ENCODE measurements around the gene CD163L1.
"Not testable (repeated sequence)": the region's sequence is repeated elsewhere in the genome, so short reads cannot be mapped to it uniquely, and the experiment has no call there.

CD163L1 gene

DNA sequence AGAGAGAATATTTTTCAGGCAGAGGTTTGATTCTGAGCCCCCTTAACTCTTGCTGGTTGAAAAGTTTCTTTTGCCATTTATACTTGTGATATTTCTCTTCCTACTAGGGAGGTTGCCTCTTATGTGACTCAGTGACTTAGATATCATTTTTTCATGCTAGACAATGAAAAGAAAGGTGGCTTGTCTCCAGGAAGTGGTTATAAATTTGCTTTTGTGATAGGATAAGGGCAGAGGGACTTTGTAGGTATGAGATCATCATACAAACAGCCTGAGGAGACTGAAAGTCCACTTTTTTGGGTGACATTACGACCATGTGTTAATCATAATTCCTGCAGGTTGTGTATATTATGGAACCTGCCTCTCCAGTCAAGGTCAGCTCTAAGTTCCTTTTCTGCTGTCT, 104.3 kb downstream of the CD163L1 start:
- Histone ChIP-seq H3K27me3 (ENCODE audit: control insufficient read depth, insufficient read depth, low read length, poor library complexity, severe bottlenecking) (no peaks in the 10 kb centered on the region), H3K4me3 (ENCODE audit: insufficient read depth, low read depth, low read length) (no peak overlapping the region), H3K27ac (ENCODE audit: insufficient read depth, low read depth, low read length, poor library complexity, severe bottlenecking) (no peak overlapping the region), H3K36me3 (ENCODE audit: control insufficient read depth, insufficient read depth, low read length) (no peaks in the 10 kb centered on the region), H3K9me3 (ENCODE audit: control insufficient read depth, low read length) (no peaks in the 10 kb centered on the region), H3K4me1 (ENCODE audit: control insufficient read depth, insufficient read depth, low read length) (no peaks in the 10 kb centered on the region)
- WGBS, 2 experiments = 89 to 95% methylated on average over 1 of the region's 1 CpG

DNA sequence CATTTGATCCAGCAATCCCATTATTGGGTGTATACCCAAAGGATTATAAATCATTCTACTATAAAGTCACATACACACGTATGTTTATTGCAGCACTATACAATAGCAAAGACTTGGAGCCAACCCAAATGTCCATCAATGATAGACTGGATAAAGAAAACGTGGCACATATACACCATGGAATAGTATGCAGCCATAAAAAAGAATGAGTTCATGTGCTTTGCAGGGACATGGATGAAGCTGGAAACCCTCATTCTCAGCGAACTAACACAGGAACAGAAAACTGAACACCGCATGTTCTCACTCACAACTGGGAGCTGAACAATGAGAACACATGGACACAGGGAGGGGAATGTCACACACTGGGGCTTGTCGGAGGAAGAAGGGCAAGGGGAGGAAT, 106.2 kb downstream of the CD163L1 start:
- H3K27ac ChIP-seq (ENCODE audit: insufficient read depth, low read depth, low read length, poor library complexity, severe bottlenecking); H3K4me3 ChIP-seq (ENCODE audit: insufficient read depth, low read depth, low read length); H3K36me3 ChIP-seq (ENCODE audit: control insufficient read depth, insufficient read depth, low read length); H3K9me3 ChIP-seq (ENCODE audit: control insufficient read depth, low read length); H3K27me3 ChIP-seq (ENCODE audit: control insufficient read depth, insufficient read depth, low read length, poor library complexity, severe bottlenecking); H3K4me1 ChIP-seq (ENCODE audit: control insufficient read depth, insufficient read depth, low read length): not testable (repeated sequence)
- WGBS, 2 experiments = 92 to 96% methylated on average over 5 of the region's 5 CpGs

DNA sequence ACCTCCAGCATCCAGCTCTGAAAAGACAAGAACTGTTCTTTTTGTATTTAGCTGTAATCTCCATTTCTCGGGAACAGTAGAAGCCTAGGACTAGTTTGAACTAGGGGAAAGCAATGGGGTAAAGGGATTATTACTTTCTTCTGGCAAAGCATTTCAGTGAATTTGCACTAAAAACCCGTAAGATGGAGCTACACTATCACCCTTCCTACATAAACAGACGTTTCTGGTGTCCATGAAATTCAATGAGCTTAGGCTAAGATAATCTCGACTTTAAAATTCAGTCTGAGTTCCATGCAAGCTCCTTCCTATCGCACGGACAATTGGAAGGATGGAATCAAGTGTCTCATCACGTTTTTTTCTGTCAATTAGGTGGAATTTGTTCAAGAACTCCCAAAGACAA, 116.0 kb downstream of the CD163L1 start:
- WGBS, 2 experiments = 94 to 95% methylated on average over 7 of the region's 7 CpGs

DNA sequence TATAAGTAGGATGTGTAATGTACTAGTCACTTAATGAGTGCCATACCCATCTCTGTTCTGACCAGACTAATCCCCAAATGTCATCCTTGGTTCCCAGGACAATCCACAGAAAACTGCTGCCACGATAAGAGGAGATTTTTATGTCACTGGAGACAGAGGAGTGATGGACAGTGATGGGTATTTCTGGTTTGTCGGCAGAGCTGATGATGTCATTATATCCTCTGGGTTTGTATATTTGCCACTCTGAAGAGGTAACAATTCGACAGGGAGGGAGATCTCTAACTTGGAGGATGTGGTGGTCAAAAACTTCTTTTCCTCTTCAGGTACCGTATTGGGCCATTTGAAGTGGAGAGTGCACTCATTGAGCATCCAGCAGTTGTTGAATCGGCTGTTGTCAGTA, 119.8 kb downstream of the CD163L1 start:
- H3K36me3 ChIP-seq (ENCODE audit: control insufficient read depth, insufficient read depth, low read length) = no peaks in the 10 kb centered on the region

More for the DNA sequence above, 116.0 kb downstream of the CD163L1 start:
- H3K36me3 ChIP-seq (ENCODE audit: control insufficient read depth, insufficient read depth, low read length) = no peaks in the 10 kb centered on the region
- H3K9me3 ChIP-seq (ENCODE audit: control insufficient read depth, low read length) = no peaks in the 10 kb centered on the region
- H3K27me3 ChIP-seq (ENCODE audit: control insufficient read depth, insufficient read depth, low read length, poor library complexity, severe bottlenecking) = no peaks in the 10 kb centered on the region
- H3K4me3 ChIP-seq (ENCODE audit: insufficient read depth, low read depth, low read length) = no peak overlapping the region
- H3K27ac ChIP-seq (ENCODE audit: insufficient read depth, low read depth, low read length, poor library complexity, severe bottlenecking) = no peak overlapping the region
- H3K4me1 ChIP-seq (ENCODE audit: control insufficient read depth, insufficient read depth, low read length) = no peaks in the 10 kb centered on the region

DNA sequence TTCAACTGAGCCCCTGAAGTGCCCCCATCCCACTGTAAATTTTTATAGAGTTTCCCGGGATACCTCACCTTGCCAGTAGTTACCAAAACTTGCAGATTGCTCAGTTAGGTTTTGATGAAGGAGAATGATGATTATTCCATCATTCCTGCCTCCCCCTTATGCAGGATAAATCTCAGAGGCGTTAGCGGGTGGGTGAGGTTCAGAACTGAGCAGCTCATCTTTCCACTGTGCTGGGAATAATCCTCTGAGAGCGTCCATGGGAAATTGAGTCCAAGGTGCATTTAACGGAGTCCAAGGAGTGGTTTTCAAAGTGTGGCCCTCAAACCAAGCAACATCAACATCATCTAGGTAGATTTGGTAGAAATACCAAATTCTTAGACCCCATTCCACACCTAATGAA, 121.4 kb downstream of the CD163L1 start:
- WGBS, 2 experiments = 92 to 94% methylated on average over 5 of the region's 5 CpGs
- no peaks in the 10 kb centered on the region for H3K9me3 ChIP-seq (ENCODE audit: control insufficient read depth, low read length)
- H3K36me3 ChIP-seq (ENCODE audit: control insufficient read depth, insufficient read depth, low read length) = no peaks in the 10 kb centered on the region
- H3K27me3 ChIP-seq (ENCODE audit: control insufficient read depth, insufficient read depth, low read length, poor library complexity, severe bottlenecking) = no peaks in the 10 kb centered on the region
- H3K4me3 ChIP-seq (ENCODE audit: insufficient read depth, low read depth, low read length) = no peak overlapping the region
- no peaks in the 10 kb centered on the region for H3K4me1 ChIP-seq (ENCODE audit: control insufficient read depth, insufficient read depth, low read length)
- no peak overlapping the region for H3K27ac ChIP-seq (ENCODE audit: insufficient read depth, low read depth, low read length, poor library complexity, severe bottlenecking)

More for the DNA sequence above, 119.8 kb downstream of the CD163L1 start:
- Histone ChIP-seq H3K27ac (ENCODE audit: insufficient read depth, low read depth, low read length, poor library complexity, severe bottlenecking) (no peak overlapping the region), H3K9me3 (ENCODE audit: control insufficient read depth, low read length) (no peaks in the 10 kb centered on the region), H3K4me1 (ENCODE audit: control insufficient read depth, insufficient read depth, low read length) (no peaks in the 10 kb centered on the region), H3K27me3 (ENCODE audit: control insufficient read depth, insufficient read depth, low read length, poor library complexity, severe bottlenecking) (no peaks in the 10 kb centered on the region), H3K4me3 (ENCODE audit: insufficient read depth, low read depth, low read length) (no peak overlapping the region)
- 92 to 96% methylated on average over 5 of the region's 5 CpGs for WGBS, 2 experiments

DNA sequence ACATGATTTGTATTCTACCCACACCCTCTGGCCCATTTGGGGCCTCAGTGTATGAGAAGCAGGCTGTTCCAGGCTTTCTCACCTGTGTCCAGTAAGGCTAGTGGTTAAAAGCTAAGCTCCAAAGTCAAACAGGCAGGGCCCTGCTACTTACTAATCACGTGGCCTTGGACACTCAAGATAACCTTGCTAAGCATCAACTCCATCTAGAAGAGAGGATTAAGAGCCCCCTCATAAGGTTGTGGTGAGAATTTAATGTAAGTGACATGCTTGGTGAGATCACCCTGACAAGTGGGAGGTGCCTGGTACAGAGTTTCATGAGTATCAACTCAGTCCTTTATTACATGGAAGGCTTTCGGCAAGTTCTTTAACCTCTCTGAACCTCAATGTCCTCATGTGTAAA, 122.3 kb downstream of the CD163L1 start:
- no peak overlapping the region for H3K4me3 ChIP-seq (ENCODE audit: insufficient read depth, low read depth, low read length)
- WGBS, 2 experiments = 86 to 92% methylated on average over 2 of the region's 2 CpGs
- no peaks in the 10 kb centered on the region for H3K4me1 ChIP-seq (ENCODE audit: control insufficient read depth, insufficient read depth, low read length)
- no peak overlapping the region for H3K27ac ChIP-seq (ENCODE audit: insufficient read depth, low read depth, low read length, poor library complexity, severe bottlenecking)
- no peaks in the 10 kb centered on the region for H3K27me3 ChIP-seq (ENCODE audit: control insufficient read depth, insufficient read depth, low read length, poor library complexity, severe bottlenecking)
- H3K36me3 ChIP-seq (ENCODE audit: control insufficient read depth, insufficient read depth, low read length) = no peaks in the 10 kb centered on the region
- no peaks in the 10 kb centered on the region for H3K9me3 ChIP-seq (ENCODE audit: control insufficient read depth, low read length)

DNA sequence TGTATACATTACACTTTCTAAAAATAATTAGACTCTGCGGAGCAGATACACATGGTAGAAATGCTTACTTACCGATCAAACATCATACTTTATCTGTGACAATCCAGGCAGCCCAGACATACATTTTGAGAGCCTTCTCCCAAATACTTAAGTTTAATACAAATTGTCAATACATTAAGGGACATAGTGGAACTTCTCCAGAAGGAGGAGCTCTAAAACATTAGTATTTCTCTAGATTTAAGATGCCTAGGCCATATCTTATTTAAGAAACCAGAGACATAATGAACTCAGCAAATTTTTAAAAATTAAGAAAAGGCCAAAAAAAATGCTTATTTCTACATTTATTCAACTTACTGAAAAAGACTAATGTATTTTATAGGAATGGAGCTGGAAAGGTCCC, 124.0 kb downstream of the CD163L1 start:
- Histone ChIP-seq H3K36me3 (ENCODE audit: control insufficient read depth, insufficient read depth, low read length) (no peaks in the 10 kb centered on the region), H3K4me3 (ENCODE audit: insufficient read depth, low read depth, low read length) (no peak overlapping the region), H3K27ac (ENCODE audit: insufficient read depth, low read depth, low read length, poor library complexity, severe bottlenecking) (no peak overlapping the region), H3K4me1 (ENCODE audit: control insufficient read depth, insufficient read depth, low read length) (no peaks in the 10 kb centered on the region), H3K9me3 (ENCODE audit: control insufficient read depth, low read length) (no peaks in the 10 kb centered on the region), H3K27me3 (ENCODE audit: control insufficient read depth, insufficient read depth, low read length, poor library complexity, severe bottlenecking) (no peaks in the 10 kb centered on the region)
- WGBS, 2 experiments = 90 to 100% methylated on average over 2 of the region's 2 CpGs

DNA sequence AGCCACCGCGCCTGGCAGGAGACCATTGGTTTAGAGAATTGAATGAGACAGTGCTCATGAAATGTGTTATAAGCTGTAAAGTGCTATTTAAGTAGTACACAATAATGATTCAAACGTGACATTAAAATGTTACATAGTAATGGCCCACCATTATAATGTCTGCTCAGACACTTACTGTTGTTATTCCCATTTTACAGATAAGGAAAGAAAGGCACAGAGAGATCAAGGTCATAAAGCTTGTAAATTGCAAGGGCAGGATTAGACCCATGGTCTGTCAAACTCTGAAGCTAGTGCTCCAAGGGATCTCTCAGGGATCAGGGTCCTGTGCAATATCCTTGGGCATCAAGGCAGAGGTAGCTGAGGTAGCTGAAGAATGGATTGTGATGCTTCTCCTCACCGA, 133.9 kb downstream of the CD163L1 start:
- Histone ChIP-seq H3K36me3 (ENCODE audit: control insufficient read depth, insufficient read depth, low read length) (no peaks in the 10 kb centered on the region), H3K4me1 (ENCODE audit: control insufficient read depth, insufficient read depth, low read length) (no peaks in the 10 kb centered on the region), H3K27ac (ENCODE audit: insufficient read depth, low read depth, low read length, poor library complexity, severe bottlenecking) (no peak overlapping the region), H3K27me3 (ENCODE audit: control insufficient read depth, insufficient read depth, low read length, poor library complexity, severe bottlenecking) (no peaks in the 10 kb centered on the region), H3K9me3 (ENCODE audit: control insufficient read depth, low read length) (no peaks in the 10 kb centered on the region), H3K4me3 (ENCODE audit: insufficient read depth, low read depth, low read length) (no peak overlapping the region)
- WGBS, 2 experiments = 91 to 95% methylated on average over 4 of the region's 4 CpGs
